Thymus (tissue), 11 donors: ENCODE results near the gene ACD. TPM values are rescaled to one million over a fixed set of nuclear protein-coding genes. Genes with fewer than 3 reads are reported as not detected.

ENCODE experiments used
- DNase-seq, 9 donors: peaks; one replicate each; pipeline ENCODE4 v3.0.0-alpha.2; 2013; ENCODE audit warnings: low spot score in 9 of 9, low read depth in 6 of 9, missing footprints in 1 of 9
- H3K27ac ChIP-seq, 2 donors: one replicate each; pipeline ENCODE4 v1.5.1; 2013; ENCODE audit warnings: control low read depth in 1 of 2, low read depth in 1 of 2, low read length in 1 of 2, mild to moderate bottlenecking in 1 of 2, moderate library complexity in 1 of 2
- H3K27me3 ChIP-seq, 2 donors: one replicate each; pipeline ENCODE4 v1.5.1; 2013; ENCODE audit warnings: low read length in 1 of 2; ENCODE audit not compliant: control insufficient read depth in 2 of 2, insufficient read depth in 1 of 2
- H3K36me3 ChIP-seq, 2 donors: one replicate each; pipeline ENCODE4 v1.5.1; 2013; ENCODE audit warnings: low read length in 1 of 2, mild to moderate bottlenecking in 1 of 2, moderate library complexity in 1 of 2; ENCODE audit not compliant: control insufficient read depth in 2 of 2, insufficient read depth in 2 of 2
- H3K4me1 ChIP-seq, 2 donors: one replicate each; pipeline ENCODE4 v1.5.1; 2013; ENCODE audit warnings: low read length in 2 of 2; ENCODE audit not compliant: control insufficient read depth in 2 of 2, insufficient read depth in 2 of 2
- H3K4me3 ChIP-seq, 2 donors: one replicate each; pipeline ENCODE4 v1.5.1; 2013; ENCODE audit warnings: low read length in 2 of 2, control low read depth in 1 of 2, mild to moderate bottlenecking in 1 of 2
- H3K9me3 ChIP-seq, 2 donors: one replicate each; pipeline ENCODE4 v1.5.1; 2013; ENCODE audit warnings: low read length in 1 of 2, mild to moderate bottlenecking in 1 of 2; ENCODE audit not compliant: control insufficient read depth in 2 of 2, insufficient read depth in 1 of 2
- WGBS: extraction: QIAGEN DNeasy Blood & Tissue Kit; methylation state at CpG from one replicate; pipeline ENCODE4 v1.1.7; 2013; 5-methylcytosine and 5-hydroxymethylcytosine counted together
- polyA plus RNA-seq: library from polyadenylated mRNA; stranded (reverse); fragments of 200-250 nt; gene quantifications from one replicate; pipeline ENCODE4 v1.2.3, GENCODE V29; 2013
- total RNA-seq: library from RNA; stranded (reverse); fragments of 120-200 nt; gene quantifications from one replicate; pipeline ENCODE4 v1.2.4, GENCODE V29; 2013
- donor health status: healthy.

Gene ACD
- total and polyA plus RNA-seq, 2 donors, result 15.3 to 23.4 TPM

DNA sequence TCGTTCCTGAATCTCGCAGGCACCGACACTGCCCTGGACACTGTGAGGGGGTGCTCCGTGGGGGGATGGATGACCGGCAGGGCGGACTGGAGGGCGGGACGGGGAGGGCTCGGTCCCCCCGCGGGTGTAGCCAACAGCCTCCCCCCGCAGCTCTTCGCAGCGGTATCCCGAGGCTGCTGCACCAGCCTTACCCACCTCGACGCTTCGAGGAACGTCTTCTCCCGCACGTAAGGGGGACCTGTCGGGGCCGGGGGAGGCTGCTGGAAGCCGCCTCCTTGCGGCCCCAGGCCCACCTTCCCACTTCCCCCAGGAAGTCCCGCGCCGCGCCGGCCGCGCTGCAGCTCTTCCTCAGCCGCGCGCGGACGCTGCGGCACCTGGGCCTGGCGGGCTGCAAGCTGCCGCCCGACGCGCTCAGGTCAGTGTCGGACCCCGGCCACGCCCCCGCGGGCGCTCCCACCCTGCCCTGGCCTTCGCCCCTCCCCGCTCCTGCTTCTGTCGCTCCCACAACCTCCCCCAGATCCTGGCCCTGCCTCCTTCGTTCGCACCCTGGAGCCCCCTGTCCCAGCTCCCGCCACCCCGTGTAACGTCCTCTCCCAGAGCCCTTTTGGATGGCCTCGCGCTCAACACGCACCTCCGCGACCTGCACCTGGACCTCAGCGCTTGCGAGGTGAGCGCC, 11.8 kb downstream of the ACD start:
- H3K27ac ChIP-seq, result no peak overlapping the region
- no peaks in the 10 kb centered on the region for H3K9me3 ChIP-seq
- H3K36me3 ChIP-seq, result peaks cover 60 to 67% of the 10 kb centered on the region in 2 donors
- DNase-seq, result no peak
- peaks cover 0 to 26% of the 10 kb centered on the region in 2 donors for H3K27me3 ChIP-seq
- no peak overlapping the region for H3K4me3 ChIP-seq
- 92% methylated on average over 65 of the region's 65 CpGs for WGBS
- peaks cover 6 to 33% of the 10 kb centered on the region in 2 donors for H3K4me1 ChIP-seq

- no peak overlapping the region for H3K4me3 ChIP-seq
- H3K36me3 ChIP-seq, result peaks cover 60 to 62% of the 10 kb centered on the region in 2 donors
- WGBS, result 96% methylated on average over 13 of the region's 13 CpGs
- DNase-seq, result no peak
- H3K9me3 ChIP-seq, result no peaks in the 10 kb centered on the region
- H3K27me3 ChIP-seq, result peaks cover 0 to 24% of the 10 kb centered on the region in 2 donors
- peaks cover 6 to 31% of the 10 kb centered on the region in 2 donors for H3K4me1 ChIP-seq
- H3K27ac ChIP-seq, result no peak overlapping the region
Measured at GRCh38 chr16:67647681-67648080, 12.4 kb downstream of the ACD start.

- H3K27ac ChIP-seq, result no peak overlapping the region
- H3K27me3 ChIP-seq, result peaks cover 0 to 24% of the 10 kb centered on the region in 2 donors
- peaks cover 6 to 29% of the 10 kb centered on the region in 2 donors for H3K4me1 ChIP-seq
- 96% methylated on average over 15 of the region's 15 CpGs for WGBS
- H3K9me3 ChIP-seq, result no peaks in the 10 kb centered on the region
- H3K4me3 ChIP-seq, result no peak overlapping the region
- H3K36me3 ChIP-seq, result peaks cover 57% of the 10 kb centered on the region in 2 donors
- DNase-seq, result no peak
Measured at GRCh38 chr16:67647111-67647651, 12.9 kb downstream of the ACD start.

- Histone ChIP-seq H3K27me3 (peaks cover 0 to 24% of the 10 kb centered on the region in 2 donors), H3K4me3 (peak overlapping the region; percentile 82 to 83)
- WGBS, result 57% methylated on average over 15 of the region's 15 CpGs
Measured at GRCh38 chr16:67645397-67646121, 14.5 kb downstream of the ACD start.

GRCh38 chr16:67644038-67644437, 16.0 kb downstream of the ACD start:
- WGBS, result over 99% methylated on average over 9 of the region's 9 CpGs
- Histone ChIP-seq H3K27ac (peak overlapping the region; percentile 18 to 47), H3K4me1 (peaks cover 6 to 29% of the 10 kb centered on the region in 2 donors), H3K9me3 (no peaks in the 10 kb centered on the region), H3K27me3 (peaks cover 0 to 14% of the 10 kb centered on the region in 2 donors), H3K36me3 (peaks cover 38 to 42% of the 10 kb centered on the region in 2 donors), H3K4me3 (peak overlapping the region in 1 of 2 donors; percentile 83)
- no peak for DNase-seq

More at GRCh38 chr16:67645397-67646121, 14.5 kb downstream of the ACD start:
- no peaks in the 10 kb centered on the region for H3K9me3 ChIP-seq
- peaks cover 6 to 29% of the 10 kb centered on the region in 2 donors for H3K4me1 ChIP-seq
- H3K27ac ChIP-seq, result peak overlapping the region; percentile 68 to 89
- H3K36me3 ChIP-seq, result peaks cover 43 to 46% of the 10 kb centered on the region in 2 donors
- DNase-seq, result no peak

- no peak for DNase-seq
- H3K36me3 ChIP-seq, result peaks cover 41 to 43% of the 10 kb centered on the region in 2 donors
Measured at GRCh38 chr16:67641779-67642708, 18.0 kb downstream of the ACD start.

GRCh38 chr16:67637625-67638024, 22.4 kb downstream of the ACD start:
- Histone ChIP-seq H3K27me3 (no peaks in the 10 kb centered on the region), H3K4me1 (no peaks in the 10 kb centered on the region), H3K9me3 (no peaks in the 10 kb centered on the region), H3K4me3 (no peak overlapping the region), H3K36me3 (peaks cover 66 to 71% of the 10 kb centered on the region in 2 donors), H3K27ac (no peak overlapping the region)
- 96% methylated on average over 12 of the region's 12 CpGs for WGBS
- DNase-seq, result no peak

More at GRCh38 chr16:67641779-67642708, 18.0 kb downstream of the ACD start:
- Histone ChIP-seq H3K9me3 (no peaks in the 10 kb centered on the region), H3K27me3 (peaks cover 0 to 4% of the 10 kb centered on the region in 2 donors), H3K4me3 (no peak overlapping the region), H3K27ac (no peak overlapping the region), H3K4me1 (peaks cover 6 to 29% of the 10 kb centered on the region in 2 donors)
- WGBS, result 93% methylated on average over 10 of the region's 10 CpGs

- Histone ChIP-seq H3K9me3 (no peaks in the 10 kb centered on the region), H3K4me3 (no peak overlapping the region), H3K36me3 (peaks cover 71 to 78% of the 10 kb centered on the region in 2 donors), H3K4me1 (no peaks in the 10 kb centered on the region), H3K27ac (no peak overlapping the region), H3K27me3 (no peaks in the 10 kb centered on the region)
- no peak for DNase-seq
- 96% methylated on average over 8 of the region's 8 CpGs for WGBS
Measured at GRCh38 chr16:67636713-67637112, 23.3 kb downstream of the ACD start.
